Fibroblast of skin of back (primary cell): Measurements from ENCODE around the gene CNNM4.

ENCODE experiments used
- DNase-seq: peaks from one replicate; pipeline ENCODE4 v3.0.0-alpha.2; 2013

The CNNM4 gene

GRCh38 chr2:96815326-96816126, 54.8 kb downstream of the CNNM4 start:
- no peak for DNase-seq

- DNase-seq = peak; percentile 92
These were observed 55.6 kb downstream of the CNNM4 start, which contains the start of gene CNNM3 for GRCh38 chr2:96816127-96816835. CNNM3 (plus strand) TSS chr2:96816268; CDS start chr2:96816278, 10 bp downstream.

GRCh38 chr2:96816836-96817702, 56.4 kb downstream of the CNNM4 start:
- DNase-seq = no peak

GRCh38 chr2:96817882-96818281, 57.2 kb downstream of the CNNM4 start:
- DNase-seq = no peak

- no peak for DNase-seq
These were observed 58.6 kb downstream of the CNNM4 start for GRCh38 chr2:96819128-96819875.

GRCh38 chr2:96819876-96820511, 59.3 kb downstream of the CNNM4 start:
- DNase-seq = no peak

- DNase-seq = no peak
These were observed 60.5 kb downstream of the CNNM4 start for GRCh38 chr2:96821113-96821675.

GRCh38 chr2:96822786-96823185, 62.1 kb downstream of the CNNM4 start:
- no peak for DNase-seq

- DNase-seq = no peak
These were observed 62.5 kb downstream of the CNNM4 start for GRCh38 chr2:96823198-96823597.

GRCh38 chr2:96824079-96824870, 63.6 kb downstream of the CNNM4 start:
- DNase-seq = peak; percentile 47

- no peak for DNase-seq
These were observed 64.4 kb downstream of the CNNM4 start for GRCh38 chr2:96825057-96825456.

- no peak for DNase-seq
These were observed 66.0 kb downstream of the CNNM4 start for GRCh38 chr2:96826546-96827278.

GRCh38 chr2:96828436-96828835, 67.7 kb downstream of the CNNM4 start:
- DNase-seq = no peak

GRCh38 chr2:96828874-96829273, 68.2 kb downstream of the CNNM4 start:
- DNase-seq = no peak

GRCh38 chr2:96830044-96830562, 69.4 kb downstream of the CNNM4 start:
- DNase-seq = no peak

- DNase-seq = peak; percentile 21
These were observed 71.0 kb downstream of the CNNM4 start for GRCh38 chr2:96831679-96832078.

GRCh38 chr2:96832408-96832753, 71.7 kb downstream of the CNNM4 start:
- no peak for DNase-seq

GRCh38 chr2:96832754-96833507, 72.2 kb downstream of the CNNM4 start:
- peak; percentile 74 for DNase-seq

- no peak for DNase-seq
These were observed 75.1 kb downstream of the CNNM4 start for GRCh38 chr2:96835830-96836229.
